Mesothelial cell of epicardium (in vitro differentiated cells): ENCODE data around the gene CNTN1. TPM values are rescaled to one million over a fixed set of nuclear protein-coding genes. Genes with fewer than 3 reads are reported as not detected.

Experiments
- DNase-seq, 2 experiments: peaks; one replicate each; pipeline ENCODE4 v3.0.0; 2021; ENCODE audit warnings: low spot score in 2 of 2; ENCODE audit not compliant: unreplicated experiment in 2 of 2
- H3K27ac Mint-ChIP-seq: 2 replicates; pipeline ENCODE4 v1.8.0; 2021; ENCODE audit warnings: mixed read lengths
- H3K27me3 Mint-ChIP-seq: 2 replicates; pipeline ENCODE4 v1.8.0; 2021; ENCODE audit warnings: low read depth, mixed read lengths
- H3K36me3 Mint-ChIP-seq: 2 replicates; pipeline ENCODE4 v1.8.0; 2021; ENCODE audit warnings: mixed read lengths
- H3K4me1 Mint-ChIP-seq: 2 replicates; pipeline ENCODE4 v1.8.0; 2021; ENCODE audit warnings: mixed read lengths
- H3K4me3 Mint-ChIP-seq: 2 replicates; pipeline ENCODE4 v1.8.0; 2021; ENCODE audit warnings: mild to moderate bottlenecking, moderate library complexity, mixed read lengths
- H3K9me3 Mint-ChIP-seq: 2 replicates; pipeline ENCODE4 v1.8.0; 2021; ENCODE audit warnings: mixed read lengths
- total RNA-seq: library from RNA; stranded (reverse); gene quantifications from 3 replicates; pipeline ENCODE4 v1.2.1, GENCODE V29; 2021
- TF ChIP-seq, protein P1 (sequence below): fragments of 200-600 bp; sonication (generic); IDR thresholded peaks from one replicate; pipeline ENCODE4 v1.5.0; 2021; ENCODE audit warnings: antibody characterized with exemption; ENCODE audit not compliant: unreplicated experiment

The CNTN1 gene
- total RNA-seq, result 17.8 to 22.4 TPM (median 20.7 TPM) in 3 replicates

DNA sequence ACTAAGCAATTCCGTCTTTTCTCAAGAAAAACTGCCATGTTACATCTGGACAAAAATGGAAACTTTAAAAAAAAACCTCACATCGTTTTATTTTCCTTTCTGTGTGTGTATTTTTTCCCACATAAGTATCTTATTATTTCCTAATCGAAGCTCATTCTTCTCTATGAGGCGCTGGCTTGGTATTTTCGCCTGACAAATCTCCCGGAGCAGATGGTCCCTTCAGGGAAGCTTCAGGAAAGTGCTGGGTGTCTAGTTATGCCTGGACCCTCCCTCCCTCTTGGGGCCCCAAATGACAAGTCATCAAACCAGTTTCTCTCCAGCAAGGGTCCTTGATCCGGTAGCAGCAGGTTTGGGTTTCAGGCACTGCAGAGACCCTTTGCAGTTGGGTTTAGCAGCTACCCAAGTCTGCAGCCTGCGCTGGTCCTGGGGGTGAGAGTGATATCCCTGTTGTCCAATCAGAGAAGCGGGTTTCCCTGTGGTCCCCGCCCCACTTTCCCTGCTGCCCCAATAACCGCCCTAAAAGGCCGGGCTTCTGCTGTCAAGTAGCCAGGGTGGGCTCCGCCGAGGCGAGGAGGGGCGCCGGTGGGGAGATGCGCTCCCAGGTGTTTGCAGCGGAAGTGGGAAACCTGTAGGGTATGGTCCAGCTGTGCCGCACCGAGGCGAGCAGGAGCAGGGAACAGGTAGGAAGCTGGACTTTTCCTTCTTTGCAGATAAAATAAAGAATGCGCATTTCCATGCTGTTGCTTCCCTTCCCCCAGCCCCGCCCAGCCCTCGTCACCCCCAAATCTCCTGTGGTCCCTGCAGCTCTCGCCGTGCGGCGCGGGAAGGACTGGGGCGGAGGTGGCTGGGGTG lies at the start of gene CNTN1:
CNTN1 (plus strand) TSS at position 527 of the 852 bp plus-strand sequence.
- TF ChIP-seq, protein P1, sequence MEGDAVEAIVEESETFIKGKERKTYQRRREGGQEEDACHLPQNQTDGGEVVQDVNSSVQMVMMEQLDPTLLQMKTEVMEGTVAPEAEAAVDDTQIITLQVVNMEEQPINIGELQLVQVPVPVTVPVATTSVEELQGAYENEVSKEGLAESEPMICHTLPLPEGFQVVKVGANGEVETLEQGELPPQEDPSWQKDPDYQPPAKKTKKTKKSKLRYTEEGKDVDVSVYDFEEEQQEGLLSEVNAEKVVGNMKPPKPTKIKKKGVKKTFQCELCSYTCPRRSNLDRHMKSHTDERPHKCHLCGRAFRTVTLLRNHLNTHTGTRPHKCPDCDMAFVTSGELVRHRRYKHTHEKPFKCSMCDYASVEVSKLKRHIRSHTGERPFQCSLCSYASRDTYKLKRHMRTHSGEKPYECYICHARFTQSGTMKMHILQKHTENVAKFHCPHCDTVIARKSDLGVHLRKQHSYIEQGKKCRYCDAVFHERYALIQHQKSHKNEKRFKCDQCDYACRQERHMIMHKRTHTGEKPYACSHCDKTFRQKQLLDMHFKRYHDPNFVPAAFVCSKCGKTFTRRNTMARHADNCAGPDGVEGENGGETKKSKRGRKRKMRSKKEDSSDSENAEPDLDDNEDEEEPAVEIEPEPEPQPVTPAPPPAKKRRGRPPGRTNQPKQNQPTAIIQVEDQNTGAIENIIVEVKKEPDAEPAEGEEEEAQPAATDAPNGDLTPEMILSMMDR, result no peak
- no peaks in the 10 kb centered on the region for H3K36me3 Mint-ChIP-seq
- no peaks in the 10 kb centered on the region for H3K9me3 Mint-ChIP-seq
- peak within 1 kb of the TSS; percentile 94 for H3K4me3 Mint-ChIP-seq
- peak; percentile 59 to 85 for DNase-seq
- peaks cover 15% of the 10 kb centered on the region for H3K4me1 Mint-ChIP-seq
- no peak within 1 kb of the TSS for H3K27ac Mint-ChIP-seq
- peaks cover 72% of the 10 kb centered on the region for H3K27me3 Mint-ChIP-seq

DNA sequence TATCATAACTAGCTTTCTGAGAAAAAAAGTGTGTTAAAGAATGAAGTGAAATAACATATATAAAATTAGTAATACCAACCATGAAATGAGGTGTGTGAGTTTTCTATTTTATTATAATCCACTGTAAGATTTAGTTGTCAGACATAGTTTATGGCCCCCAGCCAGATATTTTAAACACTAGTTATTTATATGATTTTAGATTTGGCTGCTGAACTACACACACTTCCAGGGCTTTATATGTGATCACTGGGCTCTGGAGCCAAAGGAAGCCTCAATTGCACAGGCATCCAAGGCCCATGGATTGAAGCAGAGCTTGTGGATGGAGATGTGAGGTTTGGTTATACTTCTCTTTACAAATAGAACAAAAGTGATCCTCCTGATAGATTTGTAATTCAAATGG lies 48.7 kb upstream of the CNTN1 start:
- no peak overlapping the region for H3K27ac Mint-ChIP-seq
- peaks cover 7% of the 10 kb centered on the region for H3K36me3 Mint-ChIP-seq
- no peaks in the 10 kb centered on the region for H3K27me3 Mint-ChIP-seq

DNA sequence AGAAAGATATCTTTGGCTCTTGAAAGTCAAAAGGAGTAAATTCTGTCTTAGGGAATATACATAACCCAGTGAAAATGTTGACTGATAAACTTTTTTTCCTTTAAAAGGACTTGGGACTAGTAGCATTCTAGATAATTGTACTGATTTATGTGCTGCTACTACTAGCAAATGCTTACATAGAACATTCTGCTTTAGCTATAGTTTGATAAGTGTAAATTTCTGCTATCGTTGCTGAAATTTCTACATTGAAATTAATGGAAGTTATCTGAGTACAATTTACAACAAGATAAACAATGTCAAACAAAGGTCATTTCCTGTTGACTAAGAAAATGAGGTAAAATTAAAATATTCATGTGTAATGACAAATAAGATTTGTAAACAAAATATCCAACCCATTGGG lies 48.3 kb upstream of the CNTN1 start:
- H3K27ac Mint-ChIP-seq, result no peak overlapping the region
- H3K27me3 Mint-ChIP-seq, result no peaks in the 10 kb centered on the region
- peaks cover 21% of the 10 kb centered on the region for H3K9me3 Mint-ChIP-seq
- H3K4me1 Mint-ChIP-seq, result peaks cover 32% of the 10 kb centered on the region
- H3K36me3 Mint-ChIP-seq, result peaks cover 7% of the 10 kb centered on the region
- no peak for DNase-seq
- no peak overlapping the region for H3K4me3 Mint-ChIP-seq
- TF ChIP-seq, protein P1, result no peak

More for the DNA sequence above, 48.7 kb upstream of the CNTN1 start:
- Mint-ChIP-seq H3K9me3 (peaks cover 25% of the 10 kb centered on the region), H3K4me1 (peaks cover 27% of the 10 kb centered on the region), H3K4me3 (no peak overlapping the region)
- no peak for DNase-seq
- TF ChIP-seq, protein P1, result no peak

DNA sequence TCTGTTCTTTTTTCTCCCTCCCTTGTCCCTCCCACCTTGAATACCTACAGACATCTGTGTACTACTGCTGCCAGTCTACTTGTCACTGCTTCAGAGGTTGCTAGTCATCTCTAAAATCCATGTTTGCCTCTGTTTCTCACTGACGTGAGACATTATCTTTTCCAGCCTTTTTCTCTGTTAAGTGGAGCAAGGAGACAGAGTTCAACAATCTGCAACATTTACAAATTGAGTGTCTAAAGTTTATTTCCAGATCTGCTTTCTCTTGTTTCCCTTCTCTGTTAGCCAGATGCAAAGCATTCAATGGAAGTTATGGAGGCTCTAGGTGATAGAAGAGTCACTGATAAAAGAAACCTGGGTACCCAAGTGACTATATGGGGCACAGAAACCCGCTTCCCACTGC lies 47.5 kb upstream of the CNTN1 start:
- TF ChIP-seq, protein P1, result no peak
- Mint-ChIP-seq H3K9me3 (peaks cover 21% of the 10 kb centered on the region), H3K36me3 (peaks cover 7% of the 10 kb centered on the region), H3K4me3 (no peak overlapping the region), H3K27ac (no peak overlapping the region), H3K27me3 (no peaks in the 10 kb centered on the region), H3K4me1 (peaks cover 38% of the 10 kb centered on the region)
- no peak for DNase-seq

DNA sequence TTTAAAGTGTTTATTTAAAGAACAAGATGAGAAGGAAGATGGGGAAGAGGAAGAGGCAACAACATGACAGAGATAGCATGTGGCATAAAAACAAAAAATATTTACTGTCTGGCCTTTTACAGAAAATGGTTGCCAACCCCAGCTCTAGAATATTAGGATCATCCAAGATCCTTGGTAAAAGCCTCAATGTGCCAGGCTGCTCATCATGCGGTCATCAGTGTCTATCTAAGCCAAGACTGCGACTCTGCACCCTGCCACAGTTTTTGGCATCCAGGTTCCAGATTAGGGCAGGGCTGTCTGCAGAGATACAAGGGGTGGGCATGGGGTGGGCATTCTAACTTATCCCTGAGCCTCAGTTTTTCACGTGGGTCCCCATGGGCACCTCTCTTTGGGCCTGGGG lies 46.9 kb upstream of the CNTN1 start:
- Mint-ChIP-seq H3K36me3 (peaks cover 5% of the 10 kb centered on the region), H3K27me3 (no peaks in the 10 kb centered on the region), H3K4me1 (peaks cover 42% of the 10 kb centered on the region), H3K9me3 (peaks cover 22% of the 10 kb centered on the region), H3K4me3 (no peak overlapping the region), H3K27ac (peak overlapping the region; percentile 40)
- no peak for DNase-seq
- TF ChIP-seq, protein P1, result no peak
